Measurements from ENCODE around the gene APBA2.

The APBA2 gene

DNA sequence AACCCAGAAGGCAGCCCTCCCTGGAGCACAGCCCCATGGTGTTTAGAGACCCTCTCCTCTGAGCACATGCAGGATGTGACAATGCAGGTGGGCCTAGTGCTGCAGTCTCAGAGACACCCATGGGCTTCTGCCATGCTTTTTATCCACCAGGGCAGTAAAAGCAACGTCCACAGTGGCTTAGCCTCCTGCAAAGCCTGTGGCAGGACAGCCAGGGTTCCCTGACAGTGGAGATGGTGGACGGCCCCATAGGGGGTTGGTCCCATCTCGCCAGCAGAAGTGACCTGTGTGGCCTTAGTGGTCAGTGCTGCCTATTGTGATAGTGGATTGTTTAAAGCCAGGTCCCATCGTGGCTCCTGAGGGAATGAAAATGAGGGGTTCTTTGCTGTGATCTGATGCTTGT is 46.6 kb downstream of the APBA2 start:
- H3K4me1 ChIP-seq (ENCODE audit: control insufficient read depth in 1 of 2, insufficient read depth in 2 of 2, low read length in 2 of 2) = no peaks in the 10 kb centered on the region
- no peak overlapping the region for H3K9ac ChIP-seq (ENCODE audit: low read depth in 1 of 2, low read length in 2 of 2)
- no peaks in the 10 kb centered on the region for H3K27me3 ChIP-seq (ENCODE audit: control insufficient read depth in 1 of 2, insufficient read depth in 2 of 2, low read length in 2 of 2)
- no peak overlapping the region for H3K27ac ChIP-seq (ENCODE audit: low read depth, low read length)
- no peak overlapping the region for H3K4me3 ChIP-seq (ENCODE audit: low read depth in 1 of 2, low read length in 2 of 2)
- H3K9me3 ChIP-seq (ENCODE audit: control insufficient read depth in 1 of 2, low read length in 2 of 2) = no peaks in the 10 kb centered on the region
- H3K36me3 ChIP-seq (ENCODE audit: control insufficient read depth in 1 of 2, insufficient read depth in 2 of 2, low read length in 2 of 2) = no peaks in the 10 kb centered on the region

DNA sequence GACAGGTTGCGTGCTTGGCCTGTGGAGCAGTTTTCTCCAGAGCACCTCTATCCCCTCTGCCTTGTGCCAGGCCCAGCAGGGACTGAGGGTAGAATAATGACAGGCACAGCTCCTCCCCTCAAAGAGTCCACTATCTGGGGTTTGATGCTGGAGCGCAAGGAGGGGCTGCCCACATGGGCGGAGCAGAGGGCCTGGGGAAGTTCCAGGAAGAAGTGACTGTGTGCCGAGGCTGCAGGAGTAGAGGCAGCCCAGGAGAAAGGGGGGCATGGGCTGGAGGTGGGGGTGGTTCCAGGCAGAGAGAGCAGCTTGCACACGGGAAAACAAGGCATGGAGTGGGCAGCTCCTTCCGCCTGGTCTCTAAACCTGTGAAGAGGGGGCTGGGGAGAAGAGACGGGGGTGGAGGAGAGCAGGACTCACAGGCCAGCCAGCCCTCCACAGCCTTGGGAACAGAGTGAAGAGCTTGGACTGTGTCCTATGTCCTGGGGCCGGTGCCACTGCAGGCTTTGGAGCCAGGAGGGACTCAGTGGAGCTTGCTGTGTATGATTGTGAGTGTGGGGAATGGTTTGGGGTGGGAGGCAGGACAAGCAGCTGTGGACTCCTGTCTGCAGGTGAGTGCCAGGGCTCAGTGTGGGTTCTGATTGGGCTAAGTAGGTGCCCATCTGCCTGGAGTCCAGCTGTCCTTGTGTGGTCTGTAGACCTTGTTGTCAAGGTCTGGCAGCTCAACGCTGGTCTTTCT is 48.1 kb downstream of the APBA2 start:
- no peaks in the 10 kb centered on the region for H3K9me3 ChIP-seq (ENCODE audit: control insufficient read depth in 1 of 2, low read length in 2 of 2)
- H3K27me3 ChIP-seq (ENCODE audit: control insufficient read depth in 1 of 2, insufficient read depth in 2 of 2, low read length in 2 of 2) = no peaks in the 10 kb centered on the region
- H3K4me1 ChIP-seq (ENCODE audit: control insufficient read depth in 1 of 2, insufficient read depth in 2 of 2, low read length in 2 of 2) = no peaks in the 10 kb centered on the region
- H3K9ac ChIP-seq (ENCODE audit: low read depth in 1 of 2, low read length in 2 of 2) = no peak overlapping the region
- no peak overlapping the region for H3K27ac ChIP-seq (ENCODE audit: low read depth, low read length)
- no peaks in the 10 kb centered on the region for H3K36me3 ChIP-seq (ENCODE audit: control insufficient read depth in 1 of 2, insufficient read depth in 2 of 2, low read length in 2 of 2)
- H3K4me3 ChIP-seq (ENCODE audit: low read depth in 1 of 2, low read length in 2 of 2) = no peak overlapping the region

DNA sequence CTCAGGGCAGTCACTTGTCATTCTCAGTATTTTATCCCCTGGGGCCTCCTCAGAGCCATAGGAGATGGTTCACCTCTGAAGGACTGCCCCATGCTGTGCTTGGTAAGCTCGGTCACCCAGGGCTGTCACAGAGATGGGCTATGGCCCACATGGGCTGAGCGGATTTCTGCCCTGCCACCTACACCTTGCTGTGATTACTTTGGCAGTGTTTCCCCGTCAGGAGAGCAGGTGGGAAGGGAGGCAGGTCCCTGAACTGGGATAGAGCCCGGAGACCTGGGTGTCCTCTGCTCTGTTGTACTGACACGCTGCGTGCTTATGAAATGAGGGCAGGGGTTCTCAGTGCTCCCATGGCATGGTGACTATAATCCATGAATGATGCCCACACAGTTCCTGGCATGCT is 48.9 kb downstream of the APBA2 start:
- Histone ChIP-seq H3K4me1 (ENCODE audit: control insufficient read depth in 1 of 2, insufficient read depth in 2 of 2, low read length in 2 of 2) (no peaks in the 10 kb centered on the region), H3K36me3 (ENCODE audit: control insufficient read depth in 1 of 2, insufficient read depth in 2 of 2, low read length in 2 of 2) (no peaks in the 10 kb centered on the region), H3K4me3 (ENCODE audit: low read depth in 1 of 2, low read length in 2 of 2) (no peak overlapping the region), H3K9me3 (ENCODE audit: control insufficient read depth in 1 of 2, low read length in 2 of 2) (no peaks in the 10 kb centered on the region), H3K27ac (ENCODE audit: low read depth, low read length) (no peak overlapping the region), H3K27me3 (ENCODE audit: control insufficient read depth in 1 of 2, insufficient read depth in 2 of 2, low read length in 2 of 2) (no peaks in the 10 kb centered on the region), H3K9ac (ENCODE audit: low read depth in 1 of 2, low read length in 2 of 2) (no peak overlapping the region)

DNA sequence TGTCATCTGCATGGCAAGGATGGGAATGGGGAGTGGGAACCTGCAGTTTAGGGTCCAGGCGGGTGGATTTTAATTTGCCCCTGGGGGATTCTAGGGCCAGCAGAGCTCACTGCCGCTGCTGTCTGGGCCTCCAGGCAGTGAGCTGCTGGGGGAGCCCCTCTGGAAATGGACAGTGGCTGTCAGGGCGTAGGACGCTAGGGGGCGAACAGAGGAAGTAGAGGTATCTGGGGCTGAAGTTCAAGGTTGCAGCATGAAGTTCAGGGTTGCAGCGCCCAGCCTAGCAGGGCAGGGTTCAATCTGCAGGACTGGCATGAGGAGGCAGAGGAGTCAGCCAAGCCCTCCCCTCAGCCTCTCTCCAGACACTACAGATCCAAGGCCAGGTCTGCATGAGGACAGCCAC is 49.5 kb downstream of the APBA2 start:
- Histone ChIP-seq H3K9ac (ENCODE audit: low read depth in 1 of 2, low read length in 2 of 2) (no peak overlapping the region), H3K27ac (ENCODE audit: low read depth, low read length) (no peak overlapping the region), H3K4me3 (ENCODE audit: low read depth in 1 of 2, low read length in 2 of 2) (no peak overlapping the region), H3K36me3 (ENCODE audit: control insufficient read depth in 1 of 2, insufficient read depth in 2 of 2, low read length in 2 of 2) (no peaks in the 10 kb centered on the region), H3K4me1 (ENCODE audit: control insufficient read depth in 1 of 2, insufficient read depth in 2 of 2, low read length in 2 of 2) (no peaks in the 10 kb centered on the region), H3K27me3 (ENCODE audit: control insufficient read depth in 1 of 2, insufficient read depth in 2 of 2, low read length in 2 of 2) (no peaks in the 10 kb centered on the region), H3K9me3 (ENCODE audit: control insufficient read depth in 1 of 2, low read length in 2 of 2) (no peaks in the 10 kb centered on the region)

DNA sequence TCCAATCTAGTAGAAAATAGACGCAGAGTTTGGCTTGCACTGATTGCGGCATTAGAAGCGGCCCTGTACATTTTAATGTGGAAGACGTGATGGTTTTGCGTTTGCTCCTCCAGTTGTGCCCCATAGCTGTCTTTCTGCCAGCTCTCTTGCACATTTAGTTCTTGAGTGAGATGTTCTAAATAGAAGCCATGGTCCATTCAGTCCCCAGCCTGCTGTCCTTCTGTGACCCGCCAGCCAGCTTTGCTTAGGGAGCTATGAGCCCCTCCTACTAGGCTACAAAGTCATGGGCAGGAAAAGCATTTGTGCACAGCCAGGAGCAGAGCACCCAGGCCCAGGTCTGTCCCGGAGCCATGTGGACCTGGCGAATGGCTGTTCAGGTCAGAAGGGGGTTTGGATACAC is 50.3 kb downstream of the APBA2 start:
- Histone ChIP-seq H3K9ac (ENCODE audit: low read depth in 1 of 2, low read length in 2 of 2) (no peak overlapping the region), H3K27me3 (ENCODE audit: control insufficient read depth in 1 of 2, insufficient read depth in 2 of 2, low read length in 2 of 2) (no peaks in the 10 kb centered on the region), H3K27ac (ENCODE audit: low read depth, low read length) (no peak overlapping the region)

DNA sequence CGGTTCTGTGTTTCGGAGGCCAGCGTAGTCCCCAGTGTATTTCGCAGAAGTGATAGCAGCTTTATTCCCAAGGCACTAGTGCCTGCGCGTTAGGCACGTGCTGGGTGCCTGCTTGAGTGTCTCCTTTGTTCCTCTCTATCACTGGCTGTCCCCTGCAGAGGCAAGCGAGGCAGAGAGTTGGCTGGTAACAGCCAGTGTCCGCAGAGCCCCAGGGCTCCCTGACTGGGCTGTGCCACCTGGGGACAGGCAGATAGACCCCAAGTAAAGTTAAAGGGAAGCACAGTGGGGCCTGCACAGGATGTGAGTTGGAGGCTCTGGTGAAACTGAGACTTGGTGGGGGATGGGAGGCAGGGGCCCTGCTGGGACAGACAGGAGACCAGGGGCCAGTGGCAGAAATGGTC is 50.7 kb downstream of the APBA2 start:
- H3K27ac ChIP-seq (ENCODE audit: low read depth, low read length) = no peak overlapping the region
- no peak overlapping the region for H3K9ac ChIP-seq (ENCODE audit: low read depth in 1 of 2, low read length in 2 of 2)
- H3K9me3 ChIP-seq (ENCODE audit: control insufficient read depth in 1 of 2, low read length in 2 of 2) = no peaks in the 10 kb centered on the region
- H3K4me3 ChIP-seq (ENCODE audit: low read depth in 1 of 2, low read length in 2 of 2) = no peak overlapping the region
- no peaks in the 10 kb centered on the region for H3K27me3 ChIP-seq (ENCODE audit: control insufficient read depth in 1 of 2, insufficient read depth in 2 of 2, low read length in 2 of 2)
- H3K4me1 ChIP-seq (ENCODE audit: control insufficient read depth in 1 of 2, insufficient read depth in 2 of 2, low read length in 2 of 2) = no peaks in the 10 kb centered on the region
- H3K36me3 ChIP-seq (ENCODE audit: control insufficient read depth in 1 of 2, insufficient read depth in 2 of 2, low read length in 2 of 2) = no peaks in the 10 kb centered on the region

More for the DNA sequence above, 50.3 kb downstream of the APBA2 start:
- H3K4me3 ChIP-seq (ENCODE audit: low read depth in 1 of 2, low read length in 2 of 2) = no peak overlapping the region
- H3K4me1 ChIP-seq (ENCODE audit: control insufficient read depth in 1 of 2, insufficient read depth in 2 of 2, low read length in 2 of 2) = no peaks in the 10 kb centered on the region
- H3K36me3 ChIP-seq (ENCODE audit: control insufficient read depth in 1 of 2, insufficient read depth in 2 of 2, low read length in 2 of 2) = no peaks in the 10 kb centered on the region
- no peaks in the 10 kb centered on the region for H3K9me3 ChIP-seq (ENCODE audit: control insufficient read depth in 1 of 2, low read length in 2 of 2)

DNA sequence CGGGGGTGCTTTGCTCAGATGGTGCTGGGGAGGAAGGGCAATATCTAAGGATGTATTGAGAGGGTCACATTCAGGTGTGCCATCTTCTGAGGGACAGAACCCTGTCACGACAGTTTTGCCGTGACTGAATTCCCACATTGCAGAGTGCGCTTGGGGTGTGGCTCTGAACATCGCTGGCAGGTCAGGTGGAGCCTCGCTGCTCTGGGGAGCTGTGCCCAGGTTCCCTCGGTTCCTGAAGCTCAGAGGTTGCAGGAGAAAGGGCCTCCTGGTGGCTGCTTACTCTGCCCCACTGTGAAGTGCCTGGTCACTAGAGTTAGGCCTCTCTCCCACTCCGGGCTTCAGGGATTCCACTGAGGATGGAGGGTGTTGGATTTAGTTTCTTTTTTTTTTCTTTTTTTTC is 51.5 kb downstream of the APBA2 start:
- Histone ChIP-seq H3K4me3 (ENCODE audit: low read depth in 1 of 2, low read length in 2 of 2) (no peak overlapping the region), H3K27me3 (ENCODE audit: control insufficient read depth in 1 of 2, insufficient read depth in 2 of 2, low read length in 2 of 2) (no peaks in the 10 kb centered on the region), H3K9ac (ENCODE audit: low read depth in 1 of 2, low read length in 2 of 2) (no peak overlapping the region), H3K36me3 (ENCODE audit: control insufficient read depth in 1 of 2, insufficient read depth in 2 of 2, low read length in 2 of 2) (no peaks in the 10 kb centered on the region), H3K4me1 (ENCODE audit: control insufficient read depth in 1 of 2, insufficient read depth in 2 of 2, low read length in 2 of 2) (no peaks in the 10 kb centered on the region), H3K9me3 (ENCODE audit: control insufficient read depth in 1 of 2, low read length in 2 of 2) (no peaks in the 10 kb centered on the region), H3K27ac (ENCODE audit: low read depth, low read length) (no peak overlapping the region)

DNA sequence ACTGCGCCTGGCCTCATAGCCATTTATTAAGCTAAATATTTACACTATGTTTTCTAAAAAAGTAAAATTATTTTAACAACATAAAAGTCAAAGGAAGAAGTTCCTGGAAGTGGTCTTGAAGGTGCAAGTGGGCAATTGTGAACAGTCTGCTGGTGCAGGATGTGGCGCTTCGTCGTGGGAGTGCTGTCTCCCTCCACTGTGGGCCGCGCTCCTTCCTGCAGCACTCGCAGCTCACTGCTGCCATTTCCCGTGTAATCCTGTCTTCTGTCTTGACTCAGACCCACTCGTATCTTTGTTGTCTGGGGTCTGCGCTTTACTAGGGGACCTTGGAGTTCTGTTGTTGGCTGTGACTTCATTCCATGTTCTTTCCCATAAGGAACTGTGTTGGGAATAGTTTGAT is 56.3 kb downstream of the APBA2 start:
- Histone ChIP-seq H3K36me3 (ENCODE audit: control insufficient read depth in 1 of 2, insufficient read depth in 2 of 2, low read length in 2 of 2) (no peaks in the 10 kb centered on the region), H3K9me3 (ENCODE audit: control insufficient read depth in 1 of 2, low read length in 2 of 2) (no peaks in the 10 kb centered on the region), H3K27me3 (ENCODE audit: control insufficient read depth in 1 of 2, insufficient read depth in 2 of 2, low read length in 2 of 2) (no peaks in the 10 kb centered on the region), H3K9ac (ENCODE audit: low read depth in 1 of 2, low read length in 2 of 2) (no peak overlapping the region), H3K27ac (ENCODE audit: low read depth, low read length) (no peak overlapping the region), H3K4me1 (ENCODE audit: control insufficient read depth in 1 of 2, insufficient read depth in 2 of 2, low read length in 2 of 2) (no peaks in the 10 kb centered on the region), H3K4me3 (ENCODE audit: low read depth in 1 of 2, low read length in 2 of 2) (no peak overlapping the region)

DNA sequence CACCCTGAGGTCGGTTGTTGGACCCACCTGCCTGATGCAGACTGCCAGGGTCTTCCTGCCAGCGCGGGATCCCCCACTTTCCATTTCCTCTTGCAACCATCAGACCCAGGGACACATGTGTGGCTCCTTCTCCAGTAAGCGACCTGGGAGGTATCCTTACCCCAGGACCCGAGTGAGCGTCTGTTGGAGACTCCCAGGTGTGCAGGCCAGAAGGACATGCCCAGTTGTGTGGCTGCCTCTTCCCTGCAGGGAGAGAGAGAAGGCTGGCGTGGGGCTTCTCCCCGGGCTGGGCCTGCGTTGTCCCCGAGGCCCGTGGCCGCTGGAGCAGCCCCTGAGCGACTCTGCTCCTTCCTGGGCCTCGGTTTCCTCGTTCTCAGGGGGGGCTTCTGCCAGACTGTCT is 56.8 kb downstream of the APBA2 start:
- Histone ChIP-seq H3K9ac (ENCODE audit: low read depth in 1 of 2, low read length in 2 of 2) (no peak overlapping the region), H3K4me1 (ENCODE audit: control insufficient read depth in 1 of 2, insufficient read depth in 2 of 2, low read length in 2 of 2) (no peaks in the 10 kb centered on the region), H3K27ac (ENCODE audit: low read depth, low read length) (no peak overlapping the region), H3K27me3 (ENCODE audit: control insufficient read depth in 1 of 2, insufficient read depth in 2 of 2, low read length in 2 of 2) (no peaks in the 10 kb centered on the region), H3K4me3 (ENCODE audit: low read depth in 1 of 2, low read length in 2 of 2) (no peak overlapping the region), H3K36me3 (ENCODE audit: control insufficient read depth in 1 of 2, insufficient read depth in 2 of 2, low read length in 2 of 2) (no peaks in the 10 kb centered on the region), H3K9me3 (ENCODE audit: control insufficient read depth in 1 of 2, low read length in 2 of 2) (no peaks in the 10 kb centered on the region)

DNA sequence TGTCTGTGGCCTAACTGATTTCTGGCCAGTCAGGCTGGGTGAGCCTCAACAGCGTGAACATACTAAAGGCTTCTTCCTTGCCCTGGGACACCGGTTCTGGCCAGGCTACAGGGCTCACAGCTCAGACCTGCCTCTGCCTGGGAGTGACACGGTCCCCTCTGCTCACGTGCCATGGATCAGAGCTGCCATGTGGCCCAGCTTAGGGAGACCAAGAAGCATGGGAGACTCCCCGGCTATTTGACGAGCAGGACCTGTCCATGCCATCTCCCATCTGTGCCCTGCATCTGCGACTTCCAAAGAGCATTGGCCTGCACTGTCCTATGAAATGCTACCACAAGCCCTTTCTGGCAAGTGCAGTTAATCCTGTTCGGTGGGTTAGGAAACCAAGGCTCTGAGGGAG is 57.4 kb downstream of the APBA2 start:
- H3K27me3 ChIP-seq (ENCODE audit: control insufficient read depth in 1 of 2, insufficient read depth in 2 of 2, low read length in 2 of 2) = no peaks in the 10 kb centered on the region
- no peaks in the 10 kb centered on the region for H3K9me3 ChIP-seq (ENCODE audit: control insufficient read depth in 1 of 2, low read length in 2 of 2)
- no peaks in the 10 kb centered on the region for H3K4me1 ChIP-seq (ENCODE audit: control insufficient read depth in 1 of 2, insufficient read depth in 2 of 2, low read length in 2 of 2)
- no peak overlapping the region for H3K4me3 ChIP-seq (ENCODE audit: low read depth in 1 of 2, low read length in 2 of 2)
- H3K9ac ChIP-seq (ENCODE audit: low read depth in 1 of 2, low read length in 2 of 2) = no peak overlapping the region
- no peak overlapping the region for H3K27ac ChIP-seq (ENCODE audit: low read depth, low read length)
- H3K36me3 ChIP-seq (ENCODE audit: control insufficient read depth in 1 of 2, insufficient read depth in 2 of 2, low read length in 2 of 2) = no peaks in the 10 kb centered on the region
